T1000 (cell line): ENCODE measurements around the gene SNPH.

ENCODE experiments used
- DNase-seq: peaks from one replicate; lab custom pipeline; 2025; ENCODE audit warnings: mixed read lengths; lab: John Stamatoyannopoulos, UW

SNPH gene

DNA sequence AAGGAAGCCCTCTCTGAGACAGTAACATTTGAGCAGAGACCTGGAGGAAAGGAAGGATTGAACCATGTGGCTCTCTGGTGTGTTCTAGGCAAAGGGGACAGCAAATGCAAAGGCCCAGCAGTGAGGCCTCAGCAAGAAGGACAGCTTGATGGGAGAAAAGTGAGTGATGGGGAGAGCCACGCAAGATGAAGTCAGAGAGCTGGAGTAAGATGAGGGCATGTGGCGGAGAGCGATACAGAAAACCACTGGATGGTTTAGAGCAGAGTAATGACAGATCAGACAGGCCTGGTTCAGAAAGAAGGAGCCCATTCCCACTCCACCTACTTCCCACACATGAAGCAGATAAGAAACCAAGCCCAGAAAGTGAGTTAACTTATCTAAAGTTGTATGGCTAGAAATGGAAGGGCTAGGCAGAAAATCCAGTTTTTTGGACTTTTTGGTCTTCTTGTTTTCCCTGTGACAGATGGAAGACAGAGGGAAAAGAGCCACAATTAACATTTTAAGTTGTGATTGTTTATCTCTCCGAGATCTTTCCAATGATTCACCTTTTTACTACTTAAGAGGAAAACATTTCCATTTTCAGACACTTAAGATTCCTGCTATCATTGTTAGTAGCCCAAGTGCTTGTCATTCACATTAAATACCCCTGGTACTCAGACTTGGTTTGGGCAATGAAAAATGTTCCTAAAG lies 723 bp upstream of the SNPH start:
- DNase-seq: no peak

DNA sequence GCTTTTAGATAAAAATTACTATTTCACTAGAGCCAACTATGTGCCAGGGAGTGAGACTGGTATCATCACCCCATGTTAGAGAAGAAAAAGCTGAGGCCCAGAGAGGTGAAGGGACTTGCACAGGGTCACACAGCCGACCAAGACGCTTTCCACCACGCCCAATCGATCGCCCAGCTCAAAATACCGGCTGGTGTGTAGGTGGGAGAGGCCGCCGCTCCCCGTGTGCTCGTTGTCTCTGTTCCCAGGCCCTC lies 253 bp upstream of the SNPH start:
- no peak for DNase-seq

DNA sequence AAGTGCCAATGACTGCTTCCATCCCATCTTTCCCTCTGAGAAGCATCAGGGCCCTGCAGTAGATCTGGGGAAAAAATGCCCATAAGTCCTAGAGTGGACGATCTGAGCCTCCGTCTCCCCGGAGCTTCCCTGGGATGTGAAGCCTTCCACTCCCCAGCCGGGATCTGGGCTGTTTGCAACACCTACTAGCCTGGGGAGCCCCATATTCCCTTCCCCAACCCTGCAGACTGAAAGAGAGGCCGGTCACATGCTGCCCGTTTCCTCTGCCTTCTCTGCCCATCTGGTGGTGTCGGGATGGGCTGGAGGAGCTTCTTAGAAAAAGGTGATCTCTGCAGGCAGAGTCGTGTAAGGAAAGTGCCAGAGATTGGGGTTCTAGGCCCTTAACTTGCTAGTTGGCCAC lies 1.1 kb downstream of the SNPH start:
- no peak for DNase-seq

DNA sequence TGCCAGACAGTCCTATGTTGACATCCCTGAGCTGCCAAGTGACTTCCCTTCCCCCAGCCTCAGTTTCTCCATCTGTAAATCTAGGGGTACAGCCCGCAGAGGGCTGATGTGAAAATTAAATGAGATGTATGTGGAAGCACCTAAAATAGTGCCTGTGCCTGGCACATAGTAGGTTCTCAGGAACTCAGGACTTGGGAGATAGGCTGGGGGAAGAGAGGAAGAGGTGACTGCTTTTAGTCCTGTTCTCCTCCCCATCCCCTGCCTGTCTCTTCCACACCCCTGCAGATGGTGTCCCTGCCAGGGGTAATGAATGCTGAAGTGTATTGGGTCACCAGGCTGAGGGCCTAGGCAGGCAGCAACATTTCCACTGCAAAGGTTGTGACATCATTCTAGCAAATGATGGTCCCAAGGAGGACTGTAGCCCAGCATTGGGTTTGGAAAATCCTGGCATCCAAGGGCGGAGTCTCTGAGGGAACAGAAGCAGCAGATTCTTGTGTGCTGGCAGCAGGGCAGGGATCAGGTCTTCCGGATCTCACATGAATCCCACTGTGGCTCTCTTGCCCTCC lies 1.8 kb downstream of the SNPH start:
- DNase-seq: no peak

DNA sequence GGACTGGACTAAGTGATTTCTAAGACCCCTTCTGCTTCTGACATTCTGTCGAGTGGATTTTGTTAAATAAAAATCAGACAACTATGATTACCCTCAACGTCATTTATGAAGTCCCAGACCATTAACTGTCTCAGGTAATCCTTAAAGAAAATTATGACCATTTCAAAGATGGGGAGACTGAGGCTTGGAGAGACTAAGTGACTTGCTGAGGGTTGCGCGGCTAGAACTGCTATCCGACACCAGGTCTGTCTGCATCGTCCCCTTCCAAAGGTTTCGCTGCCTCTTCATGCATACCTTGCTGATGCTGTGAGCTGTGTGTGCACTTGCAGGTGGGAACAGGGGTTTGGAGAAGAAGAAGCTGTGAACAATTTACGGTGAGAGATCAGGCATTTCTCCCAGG lies 3.1 kb downstream of the SNPH start:
- DNase-seq: no peak

DNA sequence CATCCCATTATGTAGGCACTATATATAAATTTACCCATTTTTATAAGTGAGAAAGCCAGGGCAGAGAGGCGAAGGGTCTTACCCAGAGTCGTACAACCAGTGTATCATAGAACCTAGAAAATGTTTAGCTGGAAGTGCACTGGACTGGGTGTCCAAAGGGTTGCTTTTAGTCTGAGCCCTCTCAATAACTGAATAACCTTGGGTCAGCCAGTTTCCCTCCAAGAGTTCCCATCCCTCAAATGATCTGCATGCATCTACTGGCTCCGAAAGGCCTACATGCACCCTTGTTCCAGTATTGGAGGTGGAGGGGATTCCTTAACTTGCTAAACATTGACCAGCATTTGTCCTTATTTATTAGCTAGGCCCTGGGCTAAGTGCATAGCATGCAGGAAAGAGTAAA lies 3.8 kb downstream of the SNPH start:
- no peak for DNase-seq

DNA sequence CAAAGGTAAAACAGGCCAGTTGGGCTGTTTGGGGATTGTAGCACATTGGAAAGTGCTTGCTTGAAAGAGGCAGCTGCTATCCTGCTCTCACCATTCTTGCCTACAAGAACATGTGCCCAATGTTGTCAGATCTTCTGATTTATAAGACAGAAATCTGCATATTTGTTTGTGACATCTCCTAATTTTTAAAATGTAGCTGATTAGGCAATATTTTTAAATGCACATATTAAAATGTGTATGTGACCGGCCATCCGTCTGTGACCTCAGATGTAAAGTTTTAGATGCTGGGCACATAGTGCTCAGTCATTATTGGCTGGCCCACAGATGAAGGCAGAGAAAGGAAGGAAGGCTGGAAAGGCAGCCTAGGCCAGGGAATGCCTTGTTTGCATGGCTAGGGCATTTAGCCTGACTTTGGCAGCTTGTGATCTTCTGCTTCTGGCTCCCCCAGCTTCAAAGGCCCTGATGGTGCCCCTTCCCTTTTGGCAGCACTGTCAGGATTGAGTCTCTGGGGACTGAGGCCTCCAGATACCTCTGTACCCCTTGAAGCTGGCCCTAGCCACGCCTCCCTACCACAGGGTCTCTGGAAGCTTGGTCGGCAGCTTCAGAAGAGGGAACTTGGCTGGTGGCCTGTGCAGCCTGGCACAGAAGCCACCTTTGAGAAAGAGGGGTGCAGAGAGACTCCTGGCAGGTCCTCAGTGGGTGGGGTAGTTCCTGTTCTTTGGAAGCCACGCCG lies 6.4 kb downstream of the SNPH start:
- no peak for DNase-seq

DNA sequence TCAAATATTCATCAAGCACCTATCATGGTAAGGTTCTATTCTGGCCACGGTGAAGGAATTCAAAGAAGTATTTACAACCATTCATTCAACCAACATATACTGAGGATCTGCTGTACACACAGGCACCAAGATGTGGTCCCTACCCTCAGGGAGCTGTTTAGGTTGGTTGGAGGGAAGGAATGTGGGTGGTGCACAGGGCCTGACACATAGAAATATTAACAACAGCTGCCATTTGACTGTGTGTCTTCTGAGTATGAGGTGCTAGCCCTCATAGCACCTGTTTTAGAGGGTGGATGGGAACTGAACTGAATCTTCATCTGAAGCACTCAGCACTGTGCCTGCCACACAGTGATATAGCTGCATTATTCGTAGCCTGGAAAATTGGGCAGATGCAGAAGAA lies 7.3 kb downstream of the SNPH start:
- DNase-seq: no peak

DNA sequence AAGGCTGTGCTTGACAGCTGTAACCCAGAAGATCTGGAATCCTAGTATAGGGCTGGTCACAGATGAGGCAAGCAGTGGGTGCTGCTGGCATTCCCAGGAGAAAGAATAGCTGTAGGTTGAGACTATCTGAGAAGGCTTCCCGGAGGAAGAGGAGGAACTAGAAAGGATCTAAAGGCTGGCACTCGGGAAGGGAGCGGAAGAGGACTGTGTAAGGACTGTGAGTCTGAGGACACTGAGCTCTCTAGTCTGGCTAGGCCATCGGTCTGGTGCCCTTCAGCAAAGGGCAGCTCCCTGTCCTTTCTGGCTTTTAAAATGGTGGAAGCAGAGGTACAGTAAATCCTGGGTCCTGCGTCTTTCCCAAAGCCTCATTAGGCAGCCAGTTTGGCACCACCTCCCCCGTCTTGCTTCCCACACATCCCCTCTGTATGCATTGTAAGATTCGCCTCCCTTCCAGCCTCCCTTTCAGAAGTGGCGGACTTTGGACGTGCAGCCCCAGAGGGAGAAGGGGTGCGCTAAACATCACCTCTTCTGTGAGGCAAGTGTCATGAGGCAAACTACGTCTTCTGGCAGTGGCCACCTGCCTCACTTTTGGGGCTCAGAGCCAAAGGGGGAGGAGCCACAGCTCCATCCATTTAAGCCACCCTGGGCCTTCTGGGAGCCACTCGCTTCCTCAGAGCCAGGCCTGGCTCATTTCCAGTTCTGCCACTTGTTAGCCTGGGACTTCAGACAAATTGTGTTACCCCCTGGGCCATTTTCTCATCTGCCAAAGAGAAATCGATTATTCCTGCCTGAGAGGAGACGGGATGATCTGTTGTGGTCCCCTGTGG lies 8.6 kb downstream of the SNPH start:
- DNase-seq: no peak

DNA sequence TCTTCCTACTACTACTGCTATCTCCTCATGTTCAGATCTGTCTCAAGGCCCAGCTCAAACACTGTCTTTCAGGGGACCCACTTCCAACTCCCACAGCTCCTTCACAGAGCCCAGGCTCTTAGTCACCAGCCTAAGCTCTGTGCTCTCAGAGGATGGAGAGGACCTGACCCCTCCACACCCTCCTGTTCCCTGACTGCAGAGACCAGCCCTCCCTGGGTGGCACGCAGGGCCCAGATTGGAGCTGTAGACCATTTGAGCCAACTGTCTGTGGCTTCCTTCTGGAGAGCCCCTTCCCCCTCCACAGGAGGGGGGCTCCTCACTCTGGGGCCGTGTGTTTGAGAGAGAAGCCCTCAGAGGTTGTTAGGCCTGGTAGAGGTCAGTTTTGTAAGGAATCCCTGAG lies 9.8 kb downstream of the SNPH start:
- DNase-seq: no peak

DNA sequence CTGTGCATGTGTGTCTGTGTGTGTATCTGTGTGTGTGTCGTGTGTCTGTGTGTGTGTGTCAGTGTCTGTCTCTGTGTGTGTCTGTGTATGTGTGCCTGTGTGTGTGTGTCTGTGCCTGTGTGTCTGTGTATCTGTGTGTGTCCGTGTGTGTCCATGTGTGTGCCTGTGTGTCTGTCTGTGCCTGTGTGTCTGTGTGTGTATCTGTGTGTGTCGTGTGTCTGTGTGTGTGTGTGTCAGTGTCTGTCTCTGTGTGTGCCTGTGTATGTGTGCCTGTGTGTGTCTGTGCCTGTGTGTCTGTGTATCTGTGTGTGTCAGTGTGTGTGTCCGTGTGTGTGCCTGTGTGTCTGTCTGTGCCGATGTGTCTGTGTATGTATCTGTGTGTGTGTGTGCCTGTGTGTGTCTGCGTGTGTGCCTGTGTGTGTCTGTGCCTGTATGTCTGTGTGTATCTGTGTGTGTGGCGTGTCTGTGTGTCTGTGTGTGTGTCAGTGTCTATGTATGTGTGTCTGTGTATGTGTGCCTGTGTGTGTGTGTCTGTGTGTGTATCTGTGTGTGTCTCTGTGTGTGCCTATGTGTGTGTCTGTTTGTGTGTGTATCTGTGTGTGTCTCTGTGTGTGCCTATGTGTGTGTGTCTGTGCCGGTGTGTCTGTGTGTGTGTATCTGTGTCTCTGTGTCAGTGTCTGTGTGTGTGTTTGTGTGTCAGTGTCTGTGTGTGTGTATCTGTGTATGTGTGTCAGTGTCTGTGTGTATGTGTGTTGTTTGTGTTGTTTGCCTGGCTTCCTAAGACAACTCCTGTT lies 11.6 kb downstream of the SNPH start:
- no peak for DNase-seq

DNA sequence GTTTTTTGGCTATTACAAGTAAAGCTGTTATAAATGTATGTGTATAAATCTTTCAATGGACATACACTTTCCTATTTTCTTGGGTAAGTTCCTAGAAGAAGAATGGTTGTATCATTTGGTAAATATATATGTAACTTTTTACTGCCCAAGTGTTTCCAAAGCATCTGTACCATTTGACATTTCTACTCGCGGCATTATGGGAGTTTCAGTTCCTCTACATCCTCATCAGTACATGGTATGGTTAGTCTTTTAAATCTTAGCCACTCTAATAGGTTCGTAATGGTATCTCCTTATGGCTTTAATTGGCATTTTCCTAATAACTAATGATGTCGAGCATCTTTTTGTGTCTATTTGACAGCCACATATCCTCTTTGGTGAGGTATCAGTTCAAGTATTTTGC lies 12.9 kb downstream of the SNPH start:
- DNase-seq: no peak

DNA sequence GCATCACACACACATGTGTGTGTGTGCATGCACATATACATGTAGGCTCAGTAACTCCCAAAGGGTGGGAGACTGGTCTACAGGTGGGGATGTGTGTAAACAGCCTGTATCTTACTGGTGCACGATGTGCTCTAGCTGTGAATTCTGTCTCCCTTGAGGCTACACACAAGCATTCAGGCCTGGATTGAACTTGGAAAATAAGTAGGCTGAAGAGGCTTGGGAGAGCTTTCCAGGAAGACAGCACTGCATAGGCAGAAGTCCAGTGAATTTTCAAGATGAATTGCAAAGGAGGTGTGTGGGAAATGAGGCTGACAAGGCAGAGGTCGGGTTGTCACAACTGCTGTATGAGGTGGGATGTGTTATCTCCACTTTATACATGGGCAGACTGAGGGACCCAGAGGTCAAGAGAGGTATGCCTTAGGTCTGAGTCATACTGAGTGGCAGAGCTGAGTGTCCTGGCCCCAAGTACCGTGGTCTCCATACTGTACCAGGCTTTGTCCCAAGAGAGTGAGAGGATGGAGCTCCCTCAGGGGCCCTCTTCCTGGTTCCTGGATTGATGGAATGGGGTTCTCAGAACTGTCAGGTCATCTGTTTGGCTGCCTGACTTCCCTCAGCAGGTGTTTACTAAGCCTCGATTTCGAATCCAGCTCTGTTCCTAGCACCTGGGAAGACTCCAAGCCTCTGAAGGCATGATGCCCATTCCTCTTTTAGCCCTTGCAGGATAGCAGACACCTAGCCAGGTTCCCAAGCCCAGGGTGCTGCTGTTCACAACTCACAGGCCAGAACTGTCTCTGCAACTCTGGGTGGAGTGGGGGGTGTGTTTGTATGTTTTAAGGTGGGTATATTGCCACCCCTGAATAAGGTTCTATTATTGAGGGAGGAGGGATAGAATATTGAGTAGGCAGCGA lies 14.4 kb downstream of the SNPH start:
- no peak for DNase-seq

DNA sequence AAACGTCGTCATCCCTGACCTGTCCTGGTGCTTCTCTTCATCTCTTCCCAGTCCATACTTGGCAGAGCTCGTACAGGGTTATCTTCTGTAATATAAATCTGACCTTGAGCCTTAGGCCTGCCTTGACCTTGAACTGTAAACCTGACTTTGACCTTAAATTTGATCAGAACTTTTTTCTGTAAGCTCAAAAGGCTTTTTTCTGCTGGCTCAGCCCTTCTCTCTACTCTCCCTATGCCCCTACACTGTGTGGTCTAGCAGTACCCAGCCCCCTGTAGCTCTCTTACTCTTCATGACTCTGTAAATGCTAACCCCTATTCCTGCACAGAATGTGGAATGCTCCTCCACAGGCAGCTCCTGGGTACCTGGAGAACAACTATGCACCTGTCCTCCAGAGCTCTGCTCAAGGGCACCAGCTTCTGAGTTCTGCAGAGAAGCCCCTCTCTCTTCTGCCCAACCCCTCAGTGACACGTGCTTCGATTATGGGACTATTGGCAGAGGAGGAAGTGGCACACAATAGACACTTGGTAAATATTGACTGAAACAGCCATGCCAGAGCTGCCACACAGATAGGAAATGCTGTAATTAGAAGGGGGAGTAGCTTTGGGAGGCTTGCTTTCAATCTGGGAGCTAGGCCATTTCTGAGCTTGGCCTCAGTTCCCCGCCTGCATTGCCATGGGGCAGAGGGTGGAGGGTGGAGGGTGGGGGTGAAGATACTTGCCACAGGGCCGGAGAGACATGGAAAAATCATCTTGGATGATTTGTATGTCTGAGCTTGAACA lies 15.4 kb downstream of the SNPH start:
- DNase-seq: no peak

DNA sequence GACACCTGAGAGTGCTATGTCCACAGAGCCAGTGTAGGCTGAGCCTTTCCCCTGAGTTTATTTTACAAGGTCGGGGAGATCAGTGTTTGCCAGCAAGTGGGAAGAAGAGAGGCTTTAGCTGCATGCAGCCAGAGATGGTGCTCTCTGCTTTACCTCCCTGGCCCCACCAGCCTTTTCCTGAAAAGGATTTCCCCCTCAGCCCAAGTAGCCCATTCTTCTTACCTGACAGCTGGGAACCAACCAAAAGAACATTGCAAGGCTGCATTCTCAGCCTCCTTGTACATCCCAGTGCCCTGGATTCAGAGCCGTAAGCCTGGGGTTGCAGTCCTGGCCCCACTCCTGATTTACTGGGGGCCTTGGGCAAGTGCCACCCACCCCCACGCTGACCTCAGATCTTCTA lies 16.9 kb downstream of the SNPH start:
- no peak for DNase-seq

DNA sequence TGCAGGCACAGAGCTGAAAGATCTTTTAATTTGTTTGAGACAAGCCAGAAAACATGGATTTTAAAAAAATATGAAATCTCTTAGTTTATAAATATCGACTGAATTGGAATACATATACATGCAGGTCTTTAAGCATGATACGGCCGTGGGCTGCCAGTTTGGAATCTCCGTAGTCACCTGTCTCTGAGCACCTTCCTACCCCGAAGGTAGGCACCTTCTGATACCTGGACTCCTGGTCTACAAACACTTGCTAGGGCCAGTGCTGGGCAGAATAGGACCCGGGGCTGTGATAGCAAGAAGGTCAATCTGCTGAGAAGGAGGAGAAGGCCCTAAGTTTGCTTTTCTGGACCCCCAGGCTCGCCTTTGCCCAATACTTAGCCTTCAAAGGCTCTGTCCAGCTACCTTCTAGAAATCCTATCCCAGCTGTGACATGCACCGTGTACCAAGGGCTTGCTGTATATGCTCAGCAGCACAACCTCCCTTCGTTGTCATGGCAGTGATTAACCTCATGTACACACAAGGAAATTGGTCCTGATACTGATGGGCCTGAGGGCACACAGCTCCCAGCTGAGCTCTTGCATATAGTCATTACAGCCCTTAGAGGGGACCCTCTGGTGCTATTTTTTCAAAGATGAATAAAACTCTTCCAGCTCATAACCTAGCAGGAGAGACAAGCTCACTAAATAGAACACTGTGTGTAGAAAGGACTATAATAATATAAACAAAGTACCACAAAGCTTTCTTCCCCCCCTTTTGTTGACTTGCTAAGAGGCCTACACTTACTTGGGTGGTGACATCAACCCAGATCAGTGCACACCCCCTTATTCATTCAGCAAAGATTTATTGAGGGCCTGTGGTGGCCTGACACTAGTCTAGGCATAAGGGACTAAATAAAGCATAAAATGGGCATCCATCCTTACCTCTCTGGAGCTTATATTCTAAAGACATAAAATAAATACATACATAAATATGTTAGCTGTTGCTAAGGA lies 17.7 kb downstream of the SNPH start:
- no peak for DNase-seq

DNA sequence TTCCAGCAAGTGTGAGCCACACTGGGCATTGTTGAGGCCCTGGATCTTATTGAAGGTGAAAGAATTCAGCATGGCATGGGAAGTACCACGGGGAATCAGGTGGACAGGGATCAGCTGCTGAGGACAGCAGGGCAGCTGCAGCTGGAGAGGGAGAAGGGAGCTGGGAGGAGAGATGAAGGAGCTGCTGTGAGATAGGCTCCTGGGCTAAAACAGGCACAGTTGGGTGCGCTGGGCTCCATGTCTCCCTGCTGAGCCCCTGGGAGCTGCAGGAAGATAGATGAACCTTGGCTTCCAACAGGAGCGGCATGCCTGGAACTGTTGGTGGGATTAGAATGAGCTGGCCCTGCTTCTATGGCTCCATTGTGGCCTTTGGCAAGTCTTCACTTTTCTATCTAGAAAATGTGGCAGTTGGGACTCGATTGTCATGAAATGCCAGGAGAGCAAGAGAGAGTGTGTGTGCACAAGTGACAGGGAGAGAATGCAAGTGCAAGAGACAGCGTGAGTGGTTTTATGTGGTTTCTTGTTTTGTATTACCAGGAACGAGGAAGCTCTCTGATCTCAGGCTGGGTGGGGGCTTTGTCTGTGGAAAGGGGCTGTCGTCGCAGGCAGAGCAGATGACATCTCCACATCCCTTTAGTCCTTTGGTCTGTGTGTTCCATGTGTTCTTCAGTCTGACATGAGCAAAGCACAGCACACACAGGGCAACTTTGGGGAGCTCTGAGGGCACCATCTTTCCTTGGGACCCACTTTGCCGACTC lies 20.4 kb downstream of the SNPH start:
- no peak for DNase-seq

DNA sequence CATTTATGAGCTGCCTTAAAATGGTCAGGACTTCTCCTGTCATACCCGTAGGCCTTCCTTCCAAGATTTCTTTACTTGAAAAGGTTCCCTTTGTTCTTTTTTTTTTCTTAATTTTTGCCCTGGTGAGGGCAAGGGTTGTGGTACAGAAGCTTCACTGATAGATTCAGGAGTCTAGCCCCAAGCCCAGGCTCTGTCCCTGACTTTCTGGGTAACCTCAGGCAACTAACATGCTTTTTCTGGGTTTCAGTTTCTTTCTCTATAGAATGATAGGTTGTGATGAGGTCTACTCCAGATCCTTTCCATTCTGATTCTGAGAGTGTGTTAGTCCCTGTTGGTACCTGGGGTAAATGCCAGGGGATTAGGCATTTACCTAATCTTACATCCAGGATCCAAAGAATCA lies 21.2 kb downstream of the SNPH start:
- DNase-seq: no peak
